GM12878 (cell line): ENCODE data around the gene IL2. TPM values are rescaled to one million over a fixed set of nuclear protein-coding genes. Genes with fewer than 3 reads are reported as not detected.

Source experiments
- ATAC-seq: fragments of 200-7000 bp; cut with Tn5 transposase; 3 replicates; pipeline ENCODE4 v1.9.1; 2020; ENCODE audit warnings: mild to moderate bottlenecking, moderate library complexity
- BruUV-seq: library from RNA; stranded (reverse); fragments of 400-500 nt; replicated peaks from 2 replicates; lab custom pipeline; 2021; lab: Mats Ljungman, UMichigan
- CTCF ChIA-PET: fragments of 300-600 bp; sonication (Branson Sonifier 250); formaldehyde crosslinking; extraction: SDS; loops from one replicate; lab custom pipeline; 2021; ENCODE audit warnings: inconsistent platforms; lab: Yijun Ruan, JAX
- POLR2A ChIA-PET: fragments of 350-600 bp; formaldehyde crosslinking; extraction: SDS; loops from one replicate; lab custom pipeline; 2021; ENCODE audit warnings: inconsistent platforms; lab: Charles Lee
- RAD21 ChIA-PET: fragments of 300-600 bp; sonication (Branson Sonifier 250); formaldehyde crosslinking; loops from one replicate; lab custom pipeline; 2023; ENCODE audit warnings: antibody characterized with exemption; ENCODE audit not compliant: unreplicated experiment; lab: Charles Lee
- SMC1A ChIA-PET: fragments of 300-600 bp; sonication (Branson Sonifier 250); formaldehyde crosslinking; loops from one replicate; lab custom pipeline; 2023; ENCODE audit not compliant: unreplicated experiment, uncharacterized antibody; lab: Charles Lee
- DNase-seq: peaks from one replicate; pipeline ENCODE4 v3.0.0-alpha.2; 2011; ENCODE audit warnings: low read depth, low spot score
- FAIRE-seq: peaks from 3 replicates; lab custom pipeline; 2011; peaks lifted over from hg19 to GRCh38; lab: Jason Lieb, UNC
- H2AFZ ChIP-seq: 2 replicates; pipeline ENCODE4 v1.6.0; 2011; ENCODE audit warnings: low read depth, low read length, control low read depth; ENCODE audit not compliant: control insufficient read depth
- H3K27ac ChIP-seq: 2 replicates; pipeline ENCODE4 v1.5.1; 2011; ENCODE audit warnings: control low read depth; ENCODE audit not compliant: control insufficient read depth, insufficient read depth
- H3K27me3 ChIP-seq, 2 experiments: replicated peaks in 1 of 2; 2 replicates each; pipeline versions ENCODE4 v1.6.0 to v1.6.1; 2011; ENCODE audit warnings: low read length in 1 of 2; ENCODE audit not compliant: control insufficient read depth in 2 of 2, insufficient read depth in 2 of 2
- H3K36me3 ChIP-seq, 2 experiments: 2 replicates each; pipeline ENCODE4 v1.5.1; 2011; ENCODE audit warnings: low read length in 1 of 2; ENCODE audit not compliant: control insufficient read depth in 2 of 2, insufficient read depth in 2 of 2
- H3K4me1 ChIP-seq: 2 replicates; pipeline ENCODE4 v1.6.1; 2011; ENCODE audit warnings: mild to moderate bottlenecking, low read length, moderate library complexity, mixed read lengths; ENCODE audit not compliant: control insufficient read depth, insufficient read depth
- H3K4me2 ChIP-seq: 2 replicates; pipeline ENCODE4 v1.6.0; 2011; ENCODE audit warnings: control low read depth; ENCODE audit not compliant: control insufficient read depth, insufficient read depth
- H3K4me3 ChIP-seq: fragments of 200-600 bp; sonication (generic); 2 replicates; pipeline ENCODE4 v1.5.1; 2016
- H3K79me2 ChIP-seq: 2 replicates; pipeline ENCODE4 v1.6.0; 2011; ENCODE audit warnings: low read length; ENCODE audit not compliant: control insufficient read depth, insufficient read depth
- H3K9ac ChIP-seq: 2 replicates; pipeline ENCODE4 v1.8.0; 2011; ENCODE audit warnings: low read length, control low read depth, mixed read lengths; ENCODE audit not compliant: control insufficient read depth, insufficient read depth
- H3K9me3 ChIP-seq: replicated peaks from 3 replicates; pipeline ENCODE4 v1.5.1; 2011; ENCODE audit warnings: mild to moderate bottlenecking, low read length; ENCODE audit not compliant: control insufficient read depth, insufficient read depth
- H4K20me1 ChIP-seq: 2 replicates; pipeline ENCODE4 v1.6.0; 2011; ENCODE audit not compliant: control insufficient read depth, insufficient read depth
- BMI1 ChIP-seq: fragments of 450-650 bp; IDR thresholded peaks from 2 replicates; pipeline ENCODE4 v1.6.1; 2016; ENCODE audit warnings: mild to moderate bottlenecking, moderate library complexity, borderline replicate concordance
- DPF2 ChIP-seq: fragments of 450-650 bp; IDR thresholded peaks from 2 replicates; pipeline ENCODE4 v1.6.1; 2017; ENCODE audit warnings: mild to moderate bottlenecking
- EP300 ChIP-seq, 2 experiments: fragments of 150-350 bp in 1 of 2; IDR thresholded peaks; 2 replicates each; pipeline ENCODE4 v1.6.1; 2011 to 2012; ENCODE audit warnings: low read depth in 2 of 2, low read length in 2 of 2, borderline replicate concordance in 1 of 2, improper control_type of control experiment in 1 of 2, inconsistent platforms in 1 of 2; ENCODE audit not compliant: control insufficient read depth in 1 of 2
- FOS ChIP-seq: IDR thresholded peaks from 3 replicates; pipeline ENCODE4 v1.6.1; 2011; ENCODE audit warnings: borderline replicate concordance; ENCODE audit not compliant: insufficient read length; ENCODE audit errors: extremely low read depth
- HDAC6 ChIP-seq: fragments of 200-600 bp; sonication (generic); IDR thresholded peaks from one replicate; pipeline ENCODE4 v1.8.0; 2017; ENCODE audit warnings: antibody characterized with exemption; ENCODE audit not compliant: unreplicated experiment
- MEF2B ChIP-seq: fragments of 450-650 bp; IDR thresholded peaks from 2 replicates; pipeline ENCODE4 v1.6.1; 2018; ENCODE audit warnings: mild to moderate bottlenecking, moderate library complexity; ENCODE audit not compliant: partially characterized antibody, poor library complexity, severe bottlenecking
- NFYA ChIP-seq: IDR thresholded peaks from 2 replicates; pipeline ENCODE4 v1.6.1; 2011; ENCODE audit warnings: low read depth, mild to moderate bottlenecking, low read length, improper control_type of control experiment, borderline replicate concordance
- NFYB ChIP-seq: IDR thresholded peaks from 2 replicates; pipeline ENCODE4 v1.6.1; 2011; ENCODE audit warnings: low read depth, mild to moderate bottlenecking, low read length, improper control_type of control experiment, moderate library complexity; ENCODE audit not compliant: insufficient read depth
- PRDM15 ChIP-seq: fragments of 450-650 bp; formaldehyde crosslinking; IDR thresholded peaks from 2 replicates; pipeline ENCODE4 v1.4.0; 2020; ENCODE audit warnings: mild to moderate bottlenecking, moderate library complexity
- RBBP5 ChIP-seq: fragments of 200-600 bp; sonication (generic); conservative IDR thresholded peaks from 2 replicates; pipeline ENCODE4 v1.6.1; 2016
- RELA ChIP-seq: fragments of 450-650 bp; IDR thresholded peaks from 2 replicates; pipeline ENCODE4 v1.8.0; 2014; ENCODE audit warnings: borderline replicate concordance; ENCODE audit not compliant: partially characterized antibody
- SMC3 ChIP-seq: IDR thresholded peaks from 2 replicates; pipeline ENCODE4 v1.6.1; 2011; ENCODE audit warnings: low read length, improper control_type of control experiment, borderline replicate concordance
- SUPT20H ChIP-seq: IDR thresholded peaks from 2 replicates; pipeline ENCODE4 v1.6.1; 2011; ENCODE audit warnings: low read depth, mild to moderate bottlenecking, low read length, moderate library complexity, borderline replicate concordance; ENCODE audit not compliant: control insufficient read depth
- WGBS: methylation state at CpG from one replicate; pipeline ENCODE4 v1.1.6; 2016; ENCODE audit warnings: low lambda C conversion rate; ENCODE audit not compliant: insufficient replicate concordance, insufficient coverage; ENCODE audit errors: missing lambda C conversion rate; 5-methylcytosine and 5-hydroxymethylcytosine counted together
- in situ Hi-C: fragments of 300-500 bp; cut with MboI; formaldehyde crosslinking; loops from 9 replicates; pipeline ENCODE4 v1.14.3; 2018; ENCODE audit warnings: mixed read lengths
- intact Hi-C: fragments of 100-400 bp; cut with micrococcal nuclease; formaldehyde crosslinking; loops from one replicate; pipeline ENCODE4 v1.14.2; 2022; ENCODE audit not compliant: unreplicated experiment
- polyA plus RNA-seq, 11 experiments: library from polyadenylated mRNA; depleted of rRNA in 4 of 11; unstranded in 6 of 11; stranded (reverse) in 5 of 11; fragments of >200 nt; fragmentation: Nextera tagmentation in 4 of 11; fragmentation: Illumina TruSeq in 1 of 11; extraction: Ambion mirVana in 4 of 11; extraction: Trizol in 1 of 11; gene quantifications; 1 replicate in 1 of 11; 2 replicates in 10 of 11; pipeline versions ENCODE4 v1.2.1 to v1.2.3, GENCODE V29; 2011 to 2016; ENCODE audit warnings: inconsistent platforms in 2 of 11, missing spikeins in 2 of 11, low read depth in 1 of 11
- total RNA-seq, 4 experiments: library from RNA; depleted of rRNA in 3 of 4; stranded (reverse); fragments of >200 nt in 3 of 4; fragmentation: Illumina TruSeq in 1 of 4; extraction: Trizol in 1 of 4; gene quantifications; 2 replicates each; pipeline versions ENCODE4 v1.2.1 to v1.2.3, GENCODE V29; 2013 to 2021
- TF ChIP-seq, protein P1 (sequence below): fragments of 450-650 bp; IDR thresholded peaks from 2 replicates; pipeline ENCODE4 v1.6.1; 2017; ENCODE audit warnings: mild to moderate bottlenecking

The IL2 gene
- total and polyA plus RNA-seq, 10 of the 15 experiments (the other 5 are each of a cell fraction or from before 2014, with no cell fraction given), result 1.2 TPM; not detected in 9

- no peak overlapping the region for H3K27ac ChIP-seq
- no peaks in the 10 kb centered on the region for H3K9me3 ChIP-seq
- ChIA-PET POLR2A (no interaction called here), CTCF (interaction anchor here (0.6 to 0.8 kb wide), 2 partner anchors 23 to 95 kb away, joined by 3 read pairs; no protein-coding TSS in a partner anchor), RAD21 (no interaction called here), SMC1A (no interaction called here)
- H4K20me1 ChIP-seq, result no peaks in the 10 kb centered on the region
- H3K4me3 ChIP-seq, result no peak overlapping the region
- no peak for FAIRE-seq
- ATAC-seq, result no peak
- in situ Hi-C loops (no loop called here), intact Hi-C loops (no loop called here)
- H3K36me3 ChIP-seq, result no peaks in the 10 kb centered on the region
- H3K27me3 ChIP-seq, result no peaks in the 10 kb centered on the region
- no peak for DNase-seq
- no peaks in the 10 kb centered on the region for H3K79me2 ChIP-seq
- 48% methylated on average over 4 of the region's 4 CpGs for WGBS
- no peaks in the 10 kb centered on the region for H3K4me1 ChIP-seq
- no TSS peak for BruUV-seq
- no peak overlapping the region for H2AFZ ChIP-seq
- H3K4me2 ChIP-seq, result no peak overlapping the region
- TF ChIP-seq NFYB, result no peak
- no peak for TF ChIP-seq SUPT20H
- no peak for TF ChIP-seq RBBP5
- TF ChIP-seq PRDM15 (CRISPR knock-in tag), result no peak
- TF ChIP-seq SMC3, result no peak
- TF ChIP-seq BMI1, result no peak
- TF ChIP-seq RELA, result no peak
- no peak for TF ChIP-seq NFYA
- TF ChIP-seq, protein P1, sequence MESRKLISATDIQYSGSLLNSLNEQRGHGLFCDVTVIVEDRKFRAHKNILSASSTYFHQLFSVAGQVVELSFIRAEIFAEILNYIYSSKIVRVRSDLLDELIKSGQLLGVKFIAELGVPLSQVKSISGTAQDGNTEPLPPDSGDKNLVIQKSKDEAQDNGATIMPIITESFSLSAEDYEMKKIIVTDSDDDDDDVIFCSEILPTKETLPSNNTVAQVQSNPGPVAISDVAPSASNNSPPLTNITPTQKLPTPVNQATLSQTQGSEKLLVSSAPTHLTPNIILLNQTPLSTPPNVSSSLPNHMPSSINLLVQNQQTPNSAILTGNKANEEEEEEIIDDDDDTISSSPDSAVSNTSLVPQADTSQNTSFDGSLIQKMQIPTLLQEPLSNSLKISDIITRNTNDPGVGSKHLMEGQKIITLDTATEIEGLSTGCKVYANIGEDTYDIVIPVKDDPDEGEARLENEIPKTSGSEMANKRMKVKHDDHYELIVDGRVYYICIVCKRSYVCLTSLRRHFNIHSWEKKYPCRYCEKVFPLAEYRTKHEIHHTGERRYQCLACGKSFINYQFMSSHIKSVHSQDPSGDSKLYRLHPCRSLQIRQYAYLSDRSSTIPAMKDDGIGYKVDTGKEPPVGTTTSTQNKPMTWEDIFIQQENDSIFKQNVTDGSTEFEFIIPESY, result no peak
- TF ChIP-seq FOS, result no peak
- TF ChIP-seq HDAC6, result no peak
- no peak for TF ChIP-seq EP300 (IDR thresholded peaks at IDR 0.05; ENCODE audit: borderline replicate concordance in 1 of 2, control insufficient read depth in 1 of 2, low read depth in 2 of 2, low read length in 2 of 2)
- TF ChIP-seq DPF2, result no peak
- TF ChIP-seq MEF2B, result no peak
- H3K9ac ChIP-seq, result no peak overlapping the region
These were observed 25.4 kb upstream of the IL2 start for GRCh38 chr4:122481766-122482405.
